Measurements from ENCODE around the gene PRKAG2.

The PRKAG2 gene

DNA sequence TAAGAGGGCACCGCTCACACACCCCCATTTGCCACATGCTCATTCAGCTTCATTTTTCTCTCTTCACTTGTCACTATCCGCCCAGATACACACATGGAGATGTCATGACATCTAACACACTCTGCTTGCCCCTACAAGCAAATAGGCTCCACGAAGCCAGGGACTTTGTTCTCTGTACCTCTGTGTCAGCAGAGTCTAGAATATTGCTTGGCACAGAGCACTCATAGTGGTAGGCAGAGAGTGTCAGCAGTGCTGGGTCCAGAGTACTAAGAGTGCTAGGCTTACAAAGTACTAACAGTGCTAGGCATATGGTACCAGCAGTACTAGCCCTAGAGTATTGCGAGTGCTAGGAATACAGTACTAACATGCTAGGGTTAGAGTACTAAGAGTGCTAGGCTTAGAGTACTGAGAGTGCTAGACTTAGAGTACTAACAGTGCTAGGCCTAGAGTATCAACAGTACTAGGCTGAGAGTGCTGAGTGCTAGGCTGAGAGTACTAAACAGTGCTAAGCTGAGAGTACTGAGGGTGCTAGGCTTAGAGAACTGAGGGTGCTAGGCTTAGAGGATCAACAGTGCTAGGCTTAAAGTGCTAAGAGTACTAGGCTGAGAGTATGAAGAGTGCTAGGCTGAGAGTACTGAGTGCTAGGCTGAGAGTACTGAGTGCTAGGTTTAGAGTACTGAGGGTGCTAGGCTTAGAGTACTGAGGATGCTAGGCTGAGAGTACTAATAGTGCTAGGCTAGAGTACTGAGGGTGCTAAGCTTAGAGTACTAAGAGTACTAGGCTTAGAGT is 166.1 kb downstream of the PRKAG2 start:
- no peak for DNase-seq (ENCODE audit: low spot score)

DNA sequence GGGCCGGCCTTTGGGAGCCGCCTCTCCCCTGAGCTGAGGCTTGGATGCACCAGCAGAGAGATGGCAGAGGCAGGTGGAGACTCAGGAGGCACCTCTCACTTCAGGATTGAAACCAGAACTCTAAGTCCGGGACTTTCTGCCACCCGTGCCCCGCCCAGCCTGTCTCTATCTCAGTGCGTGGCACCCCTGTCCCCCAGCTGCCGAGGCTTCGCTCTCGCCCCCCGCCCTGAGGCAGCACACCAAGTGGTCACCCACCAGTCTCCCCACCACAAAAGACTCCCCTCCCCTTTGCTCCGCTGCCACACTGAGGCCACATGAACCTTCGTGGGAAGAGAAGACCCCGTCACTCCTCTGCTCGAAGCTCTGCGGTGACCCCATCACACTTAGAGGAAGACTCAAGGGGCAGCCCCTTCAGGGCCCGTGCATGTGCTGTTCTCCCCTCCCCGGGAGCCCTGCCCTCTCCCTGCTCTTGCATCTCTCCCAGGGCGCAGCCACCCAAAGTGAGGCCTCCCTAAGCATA is 166.7 kb downstream of the PRKAG2 start:
- no peak for DNase-seq (ENCODE audit: low spot score)

DNA sequence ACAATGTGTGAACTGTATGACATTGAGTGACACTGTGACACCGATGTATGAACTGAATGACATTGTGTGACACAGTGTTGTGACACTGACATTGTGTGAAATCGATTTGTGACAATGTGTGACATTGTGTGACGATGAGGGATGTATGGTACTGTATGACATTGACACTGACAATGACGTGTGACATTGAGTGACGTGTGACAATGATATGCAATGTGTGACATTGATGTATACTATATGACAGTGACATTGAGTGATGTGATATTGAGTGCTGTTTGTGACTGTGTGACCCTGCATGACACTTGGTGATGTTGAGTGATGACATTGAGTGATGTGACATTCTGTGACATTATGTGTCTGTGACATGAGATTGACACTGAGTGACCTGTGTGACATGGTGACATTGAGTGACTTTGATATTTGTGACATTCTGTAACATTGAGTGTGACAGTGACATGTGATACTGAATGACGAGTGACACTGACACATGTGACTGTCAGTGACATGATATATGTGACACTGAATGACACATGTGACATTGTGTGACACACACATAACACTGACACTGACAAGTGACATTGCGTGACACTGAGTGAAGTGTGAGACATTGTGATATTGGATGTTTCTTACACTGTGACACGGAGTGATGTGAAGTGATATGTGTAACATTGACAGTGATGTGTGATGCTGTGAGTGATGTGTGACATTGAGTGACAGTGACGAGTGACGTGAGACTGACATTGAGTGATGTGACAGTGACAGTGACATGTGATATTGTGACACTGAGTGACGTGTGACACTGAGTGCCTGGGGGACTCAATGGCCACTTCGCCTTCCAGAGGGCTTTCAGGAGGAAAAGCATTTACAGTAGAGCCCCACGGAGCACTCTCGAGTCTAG is 167.5 kb downstream of the PRKAG2 start:
- DNase-seq (ENCODE audit: low spot score): no peak

DNA sequence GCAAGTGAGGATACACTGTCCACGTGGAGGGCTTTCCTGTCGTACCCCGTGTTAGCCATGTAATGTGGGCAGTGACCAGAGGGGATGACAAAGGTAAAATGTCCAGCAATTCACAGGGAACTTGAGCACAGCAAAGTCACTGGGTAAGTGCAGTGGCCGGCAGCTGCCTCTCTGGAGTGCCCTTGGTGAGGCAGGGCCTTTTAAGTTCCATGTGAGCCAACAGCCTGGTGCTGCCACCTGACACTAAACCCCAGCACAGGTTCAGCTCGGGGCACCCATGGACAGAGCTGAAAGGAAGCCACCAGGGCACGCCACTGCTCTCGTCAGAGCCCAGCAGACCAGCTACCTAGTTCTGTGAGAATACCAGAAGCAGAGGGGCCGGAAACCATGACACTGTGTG is 168.3 kb downstream of the PRKAG2 start:
- no peak for DNase-seq (ENCODE audit: low spot score)

DNA sequence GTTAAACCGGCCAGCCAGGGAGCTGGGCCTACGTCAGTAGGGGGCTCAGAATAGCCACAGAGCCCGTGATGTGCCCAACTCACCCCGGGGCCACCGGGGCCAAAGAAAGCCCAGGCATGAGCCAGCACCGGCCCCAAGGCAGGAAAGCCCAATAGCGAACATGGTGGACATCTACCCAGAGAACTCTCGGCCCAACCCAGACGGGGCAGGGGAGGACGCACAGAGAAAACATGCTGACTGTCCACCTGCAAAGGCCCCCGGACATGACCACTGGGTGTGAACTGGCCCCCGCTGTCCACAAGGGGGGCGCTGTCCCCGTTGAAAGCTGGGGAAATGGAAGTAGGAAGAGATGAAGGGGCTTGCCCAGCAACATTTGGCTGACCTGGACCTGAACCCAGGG is 169.2 kb downstream of the PRKAG2 start:
- DNase-seq (ENCODE audit: low spot score): no peak

DNA sequence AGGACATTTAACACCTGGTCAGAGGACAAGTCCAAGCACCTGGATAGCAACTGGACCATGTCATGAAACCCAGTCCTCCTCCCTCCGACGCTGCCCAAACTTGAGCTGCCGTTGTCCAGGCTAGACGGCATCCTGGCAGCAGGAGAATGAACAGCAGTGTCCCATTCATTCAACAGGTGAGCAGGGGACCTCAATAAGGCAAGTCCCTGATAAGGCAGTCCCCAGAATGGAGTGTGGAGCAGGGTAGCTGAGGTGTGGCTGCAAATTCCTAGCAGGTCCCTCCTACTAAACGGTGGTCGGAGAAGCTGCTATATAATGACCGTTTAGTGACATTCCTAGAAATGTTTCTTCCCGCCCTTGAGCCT is 169.8 kb downstream of the PRKAG2 start:
- no peak for DNase-seq (ENCODE audit: low spot score)

DNA sequence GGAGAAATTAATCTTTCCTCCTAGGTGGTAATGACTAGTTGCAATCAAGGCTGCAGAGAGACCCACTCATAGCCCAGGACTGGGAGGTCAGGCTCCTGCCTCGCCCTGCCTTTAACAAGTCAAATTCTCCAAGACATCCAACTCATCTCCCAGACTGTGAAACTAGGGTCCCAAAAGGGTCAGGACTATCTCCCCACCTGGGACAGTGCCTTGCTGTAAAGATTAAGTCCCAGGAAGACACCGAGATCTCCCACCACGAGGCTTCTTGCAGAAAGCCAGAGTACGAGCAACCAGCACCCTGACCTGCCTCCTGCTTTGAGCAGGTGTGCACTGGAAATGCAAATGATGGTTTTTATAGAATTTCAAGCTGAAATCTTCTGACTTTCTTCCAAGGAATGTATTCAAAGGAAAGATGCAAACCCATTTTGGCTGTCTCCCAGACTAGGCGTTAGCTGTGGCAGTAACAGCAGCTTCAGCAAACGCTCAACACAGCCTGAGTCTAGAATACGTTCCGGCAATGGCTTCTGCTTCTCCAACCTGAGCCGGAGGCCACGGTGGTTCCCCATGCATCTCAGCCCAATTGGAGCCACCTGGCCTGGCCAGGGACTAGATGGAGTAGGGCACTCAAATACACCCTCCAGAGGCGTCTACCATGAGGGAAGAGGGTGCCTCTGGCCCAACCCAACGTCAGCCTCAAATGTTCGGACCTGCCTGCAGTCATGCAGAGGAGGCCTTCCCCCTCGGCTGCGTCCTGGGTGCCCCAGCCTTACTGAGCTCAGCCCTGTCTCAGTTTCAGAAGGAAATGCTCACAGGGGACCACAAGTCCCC is 170.4 kb downstream of the PRKAG2 start:
- no peak for DNase-seq (ENCODE audit: low spot score)

DNA sequence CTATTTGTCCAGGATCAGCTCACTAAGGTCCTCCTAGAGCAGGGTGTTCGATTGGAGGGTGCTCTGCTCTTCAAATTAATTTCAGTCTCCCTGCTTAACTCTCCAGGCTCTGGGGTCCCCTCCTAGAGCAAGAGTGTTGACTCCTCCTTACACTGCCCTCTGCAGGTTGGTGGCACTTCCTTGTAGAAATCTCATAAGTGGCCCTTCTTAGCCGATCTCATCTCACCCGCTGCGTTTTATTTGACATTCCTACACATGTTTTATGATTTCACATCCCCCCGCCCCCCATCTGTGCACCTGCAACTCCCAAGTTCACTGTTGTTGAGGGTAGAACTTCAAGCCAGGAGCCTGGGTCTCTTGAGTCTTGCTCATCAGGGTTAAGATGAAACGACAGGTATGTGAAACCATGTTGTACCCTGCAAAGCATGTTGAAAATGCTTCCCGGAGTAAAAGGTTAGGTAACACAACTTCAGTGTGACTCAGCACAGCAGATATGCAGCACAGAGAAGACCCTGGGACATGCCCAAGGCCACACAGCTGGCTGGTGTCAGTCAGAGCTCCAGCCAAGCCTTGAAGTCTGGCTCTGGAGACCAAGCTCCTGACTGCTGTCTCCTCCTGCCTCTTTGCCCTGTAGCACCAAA is 171.2 kb downstream of the PRKAG2 start:
- DNase-seq (ENCODE audit: low spot score): peak; percentile 49

DNA sequence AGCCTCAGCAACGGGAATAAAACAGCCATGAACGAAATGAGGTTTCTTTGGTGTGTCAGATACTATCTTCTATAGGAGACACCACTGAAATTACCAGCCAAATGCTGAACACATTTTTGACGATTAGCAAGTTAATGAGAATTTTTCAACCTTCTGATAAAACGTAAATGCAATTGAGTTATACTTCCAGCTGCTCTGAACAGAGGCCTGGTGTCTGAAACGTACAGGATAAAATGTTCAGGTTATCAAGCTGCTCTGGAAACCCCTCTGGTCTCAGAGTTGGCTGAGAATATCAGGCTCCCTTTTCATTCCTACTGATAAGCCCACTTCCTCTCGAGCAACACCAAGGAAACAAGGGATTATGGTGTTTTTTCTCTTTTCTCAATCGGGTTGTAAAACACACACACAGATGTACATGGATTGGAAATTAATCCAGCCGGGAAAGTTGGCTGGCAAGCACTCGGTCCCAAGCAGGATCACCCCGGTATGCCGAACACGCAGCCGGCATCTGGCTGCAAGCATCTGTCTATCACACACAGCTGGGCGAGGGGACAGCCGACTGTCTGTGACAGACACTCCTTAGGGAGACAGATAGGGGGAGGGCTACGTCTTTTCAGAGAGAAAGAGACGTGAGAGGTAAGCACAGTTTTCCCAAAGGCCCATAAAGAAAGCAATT is 171.8 kb downstream of the PRKAG2 start:
- DNase-seq (ENCODE audit: low spot score): no peak

DNA sequence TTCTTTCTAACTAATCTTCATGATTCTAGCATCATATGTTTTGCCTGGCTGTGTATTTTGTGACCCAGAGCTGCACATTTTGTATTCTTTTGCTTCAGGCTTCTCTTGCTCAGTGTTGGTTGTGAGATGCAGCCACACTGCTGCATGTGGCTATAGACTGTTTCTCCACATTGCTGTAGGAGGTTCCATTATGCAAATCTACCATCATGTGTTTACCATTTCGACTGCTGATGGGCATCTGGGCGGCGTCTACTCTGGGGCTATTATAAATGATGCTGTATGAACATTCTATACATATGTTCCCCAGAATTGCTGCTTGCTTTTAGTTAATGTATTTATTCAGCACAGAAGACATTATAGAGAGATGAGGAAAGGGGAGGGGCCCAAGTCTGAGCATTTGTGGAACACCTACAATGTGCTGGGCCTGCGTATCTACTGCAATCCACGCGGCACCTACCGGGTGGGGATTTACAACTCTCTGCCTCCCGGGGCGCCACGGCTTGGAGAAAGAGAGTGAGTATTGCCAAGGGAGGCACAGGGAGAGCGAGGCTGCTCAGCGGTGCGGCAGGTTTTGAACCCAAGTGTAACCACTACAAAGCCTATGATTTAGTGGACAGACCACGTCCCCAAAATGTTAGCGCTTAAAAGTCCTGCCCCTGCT is 172.5 kb downstream of the PRKAG2 start:
- DNase-seq (ENCODE audit: low spot score): no peak

DNA sequence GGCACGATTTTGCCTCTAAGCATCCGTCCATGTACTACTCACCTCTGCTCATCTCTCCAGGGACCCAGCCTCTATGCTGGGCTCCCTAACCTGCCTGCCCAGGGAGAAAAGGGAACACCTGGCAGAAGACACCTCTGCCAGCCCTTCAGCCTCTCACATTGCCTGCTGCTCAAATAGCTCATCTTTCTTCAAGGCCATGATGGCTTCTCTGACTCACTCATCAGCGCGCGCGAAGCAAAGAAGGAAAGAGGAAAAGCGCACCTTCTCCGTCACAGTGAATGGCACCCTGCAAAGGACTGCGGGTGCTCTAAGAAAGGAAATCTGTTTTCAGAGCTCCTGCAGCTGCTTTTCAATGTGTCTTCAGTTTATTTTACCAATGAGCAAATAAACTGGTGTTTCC is 174.0 kb downstream of the PRKAG2 start:
- no peak for DNase-seq (ENCODE audit: low spot score)

DNA sequence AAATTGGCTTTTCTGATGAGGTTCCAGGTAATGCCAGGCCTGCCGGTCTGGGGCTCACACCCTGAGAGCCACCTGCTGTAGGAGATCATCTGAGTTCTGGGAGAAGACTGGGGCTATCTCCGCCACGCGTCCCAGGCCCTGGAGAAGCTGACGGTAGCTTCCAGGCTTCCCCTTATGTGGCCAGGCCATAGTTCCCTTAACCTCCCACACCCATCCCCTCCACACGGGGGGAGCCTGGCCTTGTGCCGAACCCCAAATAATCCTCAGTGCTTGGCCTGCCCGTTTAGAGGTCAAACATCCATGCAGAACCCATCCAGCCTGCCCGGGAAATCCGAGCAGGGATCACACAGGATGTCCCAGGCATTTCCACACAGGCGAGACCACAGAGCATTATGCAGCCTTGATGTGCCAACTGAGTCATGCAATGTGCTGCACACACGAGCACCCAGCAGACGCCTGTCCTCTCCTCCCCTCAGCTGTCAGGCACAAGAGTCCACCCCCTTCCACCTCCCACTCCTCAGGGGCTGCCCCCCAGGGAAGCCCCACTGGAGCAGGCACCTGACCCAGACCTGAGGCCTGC is 176.2 kb downstream of the PRKAG2 start:
- no peak for DNase-seq (ENCODE audit: low spot score)

DNA sequence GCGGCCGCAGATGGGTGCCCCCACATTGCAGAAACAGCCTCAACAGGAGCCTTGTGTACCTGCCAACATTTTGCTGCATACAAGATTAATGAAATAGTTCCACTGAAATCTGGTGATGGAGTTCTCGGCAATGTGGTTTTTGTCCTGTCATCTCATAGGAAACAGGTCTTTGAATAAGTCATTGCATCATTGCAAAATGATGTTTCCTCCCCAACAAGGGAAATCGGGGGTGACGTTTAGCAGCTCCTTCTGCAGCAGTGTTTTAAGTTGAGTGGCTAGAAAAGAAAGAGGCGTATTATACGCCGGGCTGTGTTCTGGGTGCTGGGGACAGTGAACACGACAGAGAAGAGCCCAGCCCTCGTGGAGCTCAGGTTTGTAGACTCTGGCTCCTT is 177.0 kb downstream of the PRKAG2 start:
- no peak for DNase-seq (ENCODE audit: low spot score)

DNA sequence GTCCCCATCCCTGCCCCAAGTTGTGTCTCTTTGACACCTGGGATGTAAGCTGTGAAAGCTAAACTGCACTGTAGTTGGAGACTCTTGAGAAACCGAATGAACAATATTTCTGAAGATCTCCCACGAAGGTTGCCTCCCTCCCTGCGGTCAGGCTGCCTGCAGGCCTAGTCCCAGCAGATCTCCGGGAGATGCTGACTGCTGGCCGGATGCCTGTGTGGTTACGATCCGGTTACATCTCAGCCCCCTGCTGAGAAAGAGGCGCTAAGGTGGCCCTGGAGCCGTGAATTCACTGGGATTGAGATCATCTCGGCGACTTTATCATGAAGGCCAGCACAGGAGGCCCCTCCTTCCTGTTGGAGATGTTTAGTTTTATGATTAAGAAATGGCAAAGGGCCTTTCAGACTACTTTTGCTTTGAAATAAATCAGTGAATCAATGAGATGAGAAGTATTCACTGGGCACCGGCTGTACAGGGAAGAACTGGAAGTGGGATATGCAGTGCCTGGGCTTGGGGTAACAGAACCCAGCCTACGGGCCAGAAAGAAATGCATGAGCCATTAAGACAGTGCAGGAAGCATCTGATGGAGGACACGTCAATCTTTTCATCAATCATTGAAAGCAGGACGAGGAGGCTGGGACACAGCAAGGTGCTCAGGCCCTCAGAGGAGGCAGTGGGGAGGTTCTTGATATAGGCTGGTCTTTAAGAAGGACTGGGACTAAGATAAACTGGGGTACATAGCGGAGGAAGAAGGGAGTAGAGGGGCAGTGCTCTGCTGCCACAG is 177.6 kb downstream of the PRKAG2 start:
- DNase-seq (ENCODE audit: low spot score): no peak

DNA sequence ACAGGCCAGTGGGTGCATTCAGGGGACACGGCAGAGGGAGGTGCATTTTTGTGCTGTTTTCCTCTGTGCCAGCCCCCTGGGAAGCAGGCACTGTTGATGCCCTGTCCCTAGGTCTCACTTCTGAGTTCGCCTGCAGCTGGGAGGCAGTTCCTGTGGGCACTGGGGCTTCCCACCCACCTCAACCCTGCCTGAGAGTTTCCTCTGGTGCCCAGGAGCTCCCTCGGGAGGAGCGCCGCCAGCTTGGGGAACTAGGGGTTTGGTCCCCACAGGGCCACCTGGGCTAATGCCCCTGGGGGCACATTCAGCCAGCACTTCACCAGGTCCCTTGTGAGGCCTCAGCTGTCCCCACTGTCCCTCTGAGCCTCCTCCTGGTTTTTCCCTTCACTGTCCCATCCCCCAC is 179.0 kb downstream of the PRKAG2 start:
- DNase-seq (ENCODE audit: low spot score): no peak

DNA sequence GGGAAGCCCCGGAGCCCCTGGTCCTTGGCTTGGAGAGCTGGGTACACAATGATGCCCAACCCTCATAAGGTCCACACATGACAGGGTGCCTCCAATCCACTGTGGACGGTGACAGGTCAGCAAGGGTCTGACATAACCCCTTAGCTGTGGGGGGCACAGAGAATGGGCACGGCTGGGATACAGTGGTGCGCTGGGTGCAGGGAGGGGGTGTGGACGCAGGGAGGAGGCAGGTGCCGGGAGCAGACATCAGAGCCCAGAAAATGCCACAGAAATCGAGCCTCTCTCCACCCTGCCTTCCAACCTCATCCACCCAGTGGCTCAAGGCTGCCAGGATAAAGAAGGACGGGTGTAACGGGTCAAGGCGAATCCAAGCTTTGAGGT is 179.4 kb downstream of the PRKAG2 start:
- no peak for DNase-seq (ENCODE audit: low spot score)

DNA sequence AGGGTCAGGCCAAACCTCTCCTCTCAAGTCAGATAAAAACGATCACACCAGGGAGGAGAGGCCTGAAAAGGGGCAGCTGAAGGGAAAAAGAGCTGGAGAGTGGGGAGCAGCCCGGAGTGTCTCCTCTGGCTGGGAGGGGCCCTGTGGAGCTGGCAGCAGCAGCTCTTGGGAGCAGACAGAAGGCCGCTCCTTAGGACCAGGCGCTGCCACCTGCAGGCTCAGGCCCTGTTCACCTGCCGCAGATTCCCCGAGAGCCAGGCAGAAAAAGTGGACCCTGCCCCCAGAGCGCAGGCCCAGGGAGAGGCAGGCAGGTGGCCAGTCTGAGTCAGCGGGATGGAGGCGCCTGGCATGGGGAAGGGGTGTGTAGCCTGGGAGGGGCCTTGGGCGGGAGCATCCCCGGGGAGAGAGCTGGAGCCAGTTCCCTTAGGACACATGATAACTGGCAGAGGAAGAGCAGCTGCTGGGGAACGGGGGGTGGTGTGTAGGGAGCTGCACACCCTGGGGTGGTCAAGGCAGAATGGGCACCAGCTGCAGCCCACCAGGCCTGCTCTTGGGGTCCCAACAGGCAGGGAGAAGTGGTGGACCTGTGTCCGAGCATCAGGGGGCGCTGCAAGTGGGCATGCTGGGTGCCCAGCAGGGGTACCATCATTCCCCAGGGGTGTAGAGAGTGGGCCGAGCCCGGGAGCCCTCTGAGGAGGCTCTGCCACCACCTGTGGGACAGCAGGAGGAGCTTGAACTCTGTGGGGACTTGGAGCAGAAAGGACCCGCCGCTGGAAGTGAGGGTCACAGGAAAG is 180.0 kb downstream of the PRKAG2 start:
- no peak for DNase-seq (ENCODE audit: low spot score)

DNA sequence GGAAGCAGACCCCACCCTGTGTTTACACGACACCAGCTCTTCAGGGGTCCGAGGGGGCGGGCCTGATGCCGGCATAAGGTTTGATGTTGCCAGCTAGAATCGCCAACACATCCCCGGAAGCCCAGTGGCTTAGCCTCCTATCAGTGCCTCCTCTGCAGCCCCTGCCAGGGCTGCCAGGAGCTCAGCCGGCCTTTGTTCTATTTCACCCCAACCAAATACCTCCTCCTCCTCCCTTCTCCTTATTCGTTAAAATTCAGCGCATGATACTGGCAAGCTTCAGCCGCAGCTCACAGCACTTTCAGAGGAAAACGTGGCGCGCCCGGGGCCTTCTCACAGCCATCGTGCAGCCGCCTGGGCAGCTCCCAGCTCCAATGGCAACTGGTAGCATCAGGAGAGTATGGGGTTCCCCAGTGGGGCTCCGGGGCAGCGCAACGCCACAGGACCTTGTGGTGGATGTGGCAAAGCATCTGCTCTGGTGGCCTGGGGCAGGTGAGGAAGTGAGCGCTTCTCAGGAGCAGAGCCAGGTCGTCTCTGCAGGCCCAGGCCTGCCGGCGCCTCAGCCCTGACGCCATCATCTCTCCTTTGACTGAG is 180.9 kb downstream of the PRKAG2 start:
- DNase-seq (ENCODE audit: low spot score): no peak
